Measurements from ENCODE around the gene GUSB.
"Not testable (repeated sequence)": the region's sequence is repeated elsewhere in the genome, so short reads cannot be mapped to it uniquely, and the experiment has no call there.

Gene GUSB

GRCh38 chr7:65981965-65982792 lies at the start of gene GUSB:
Gene GUSB, minus strand, starts transcription at chr7:65982213. Its CDS starts 30 bp downstream, at chr7:65982183.
- DNase-seq (ENCODE audit: low spot score) = peak; percentile 91

GRCh38 chr7:66028342-66028741 lies 46.3 kb upstream of the GUSB start:
- not testable (repeated sequence) for DNase-seq (ENCODE audit: low spot score)

GRCh38 chr7:66016131-66016461 lies 34.1 kb upstream of the GUSB start:
- no peak for DNase-seq (ENCODE audit: low spot score)

- no peak for DNase-seq (ENCODE audit: low spot score)
Measured at GRCh38 chr7:66015440-66016130, 33.6 kb upstream of the GUSB start.

- no peak for DNase-seq (ENCODE audit: low spot score)
Measured at GRCh38 chr7:66013938-66014337, 31.9 kb upstream of the GUSB start.

- DNase-seq (ENCODE audit: low spot score) = no peak
Measured at GRCh38 chr7:66007232-66007631, 25.2 kb upstream of the GUSB start.

- DNase-seq (ENCODE audit: low spot score) = not testable (repeated sequence)
Measured at GRCh38 chr7:66005115-66005671, 23.2 kb upstream of the GUSB start.

- not testable (repeated sequence) for DNase-seq (ENCODE audit: low spot score)
Measured at GRCh38 chr7:66000823-66001417, 18.9 kb upstream of the GUSB start.

GRCh38 chr7:65994984-65995383 lies 13.0 kb upstream of the GUSB start:
- not testable (repeated sequence) for DNase-seq (ENCODE audit: low spot score)

GRCh38 chr7:65992526-65992925 lies 10.5 kb upstream of the GUSB start:
- no peak for DNase-seq (ENCODE audit: low spot score)

GRCh38 chr7:65991829-65992228 lies 9.8 kb upstream of the GUSB start:
- not testable (repeated sequence) for DNase-seq (ENCODE audit: low spot score)

GRCh38 chr7:65989694-65990080 lies 7.7 kb upstream of the GUSB start:
- DNase-seq (ENCODE audit: low spot score) = no peak

GRCh38 chr7:65988503-65988902 lies 6.5 kb upstream of the GUSB start:
- DNase-seq (ENCODE audit: low spot score) = not testable (repeated sequence)

- no peak for DNase-seq (ENCODE audit: low spot score)
Measured at GRCh38 chr7:65988084-65988483, 6.1 kb upstream of the GUSB start.

- DNase-seq (ENCODE audit: low spot score) = no peak
Measured at GRCh38 chr7:65983965-65984658, 2.1 kb upstream of the GUSB start.

GRCh38 chr7:65980478-65981250 lies 1.3 kb downstream of the GUSB start:
- DNase-seq (ENCODE audit: low spot score) = peak; percentile 37

- DNase-seq (ENCODE audit: low spot score) = no peak
Measured at GRCh38 chr7:65979583-65980477, 2.2 kb downstream of the GUSB start.

- no peak for DNase-seq (ENCODE audit: low spot score)
Measured at GRCh38 chr7:65978891-65979582, 3.0 kb downstream of the GUSB start.

GRCh38 chr7:65976659-65977196 lies 5.3 kb downstream of the GUSB start:
- DNase-seq (ENCODE audit: low spot score) = no peak

Data from CD4-positive, alpha-beta T cell treated with Interleukin-15 for 4 hours (primary cell).